GM12873 (cell line): ENCODE results near the gene NAPB.

ENCODE experiments used
- CTCF ChIP-seq: IDR thresholded peaks from 2 replicates; pipeline ENCODE4 v1.5.1; 2012; ENCODE audit warnings: low read depth, mild to moderate bottlenecking, moderate library complexity, low read length, control low read depth; ENCODE audit not compliant: insufficient read depth; ENCODE audit errors: missing control alignments

NAPB gene

DNA sequence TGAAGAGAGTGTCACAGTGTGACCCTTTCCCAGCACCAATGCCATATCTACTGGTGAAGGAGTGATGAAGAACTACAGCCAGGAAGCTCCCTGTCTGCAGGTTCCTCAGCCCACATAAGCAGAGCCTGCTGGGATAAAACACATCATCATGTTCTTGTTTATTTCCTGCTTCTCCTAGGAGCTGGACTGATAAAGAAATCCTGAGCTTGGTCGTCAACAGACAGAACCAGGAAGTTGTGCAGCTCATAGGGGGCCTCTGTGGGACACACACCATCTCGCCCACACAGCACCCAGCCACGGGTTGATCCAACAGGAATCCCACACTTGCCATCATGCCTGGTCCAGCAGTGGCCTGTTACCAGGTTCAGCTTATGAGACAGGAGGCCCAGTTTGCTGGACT is 15.4 kb upstream of the NAPB start:
- no peak for TF ChIP-seq CTCF

- no peak for TF ChIP-seq CTCF
Observed at GRCh38 chr20:23435626-23436539, 14.6 kb upstream of the NAPB start.

DNA sequence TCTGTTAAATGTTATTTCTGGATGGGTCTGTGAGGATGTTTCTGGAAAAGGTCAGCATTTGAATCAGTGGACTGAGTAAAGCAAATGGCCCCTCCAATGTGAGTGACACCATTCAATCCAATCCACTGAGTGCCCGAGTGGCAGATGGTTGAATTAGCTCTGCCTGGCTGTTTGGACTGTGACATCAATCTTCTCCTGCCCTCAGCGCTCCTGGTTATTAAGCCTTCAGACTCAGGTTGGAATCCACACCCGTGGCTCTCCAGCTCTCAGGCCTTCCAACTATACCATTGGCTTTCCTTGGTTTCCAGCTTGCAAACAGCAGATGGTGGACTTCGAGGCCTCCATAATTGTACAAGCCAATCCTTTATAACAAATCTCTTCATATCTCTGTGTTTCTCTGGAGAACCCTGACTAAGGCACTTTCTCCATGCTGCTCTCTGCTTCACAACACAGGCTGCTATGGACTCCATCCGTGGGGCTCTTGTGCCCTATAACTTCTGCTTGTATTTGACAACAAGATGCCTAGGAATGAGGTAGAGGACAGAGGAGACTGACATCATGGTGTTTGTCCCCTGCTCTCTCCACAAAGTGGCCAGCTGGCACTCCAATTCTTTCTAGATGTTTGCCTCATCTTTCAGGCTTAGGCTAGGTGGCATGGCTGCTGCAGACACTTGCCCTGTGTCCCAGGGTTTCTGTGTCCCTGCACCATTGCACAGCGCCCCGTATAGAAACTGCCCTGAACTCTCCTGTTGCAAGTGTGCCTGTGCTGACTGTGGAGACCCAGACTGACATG is 13.4 kb upstream of the NAPB start:
- no peak for TF ChIP-seq CTCF

DNA sequence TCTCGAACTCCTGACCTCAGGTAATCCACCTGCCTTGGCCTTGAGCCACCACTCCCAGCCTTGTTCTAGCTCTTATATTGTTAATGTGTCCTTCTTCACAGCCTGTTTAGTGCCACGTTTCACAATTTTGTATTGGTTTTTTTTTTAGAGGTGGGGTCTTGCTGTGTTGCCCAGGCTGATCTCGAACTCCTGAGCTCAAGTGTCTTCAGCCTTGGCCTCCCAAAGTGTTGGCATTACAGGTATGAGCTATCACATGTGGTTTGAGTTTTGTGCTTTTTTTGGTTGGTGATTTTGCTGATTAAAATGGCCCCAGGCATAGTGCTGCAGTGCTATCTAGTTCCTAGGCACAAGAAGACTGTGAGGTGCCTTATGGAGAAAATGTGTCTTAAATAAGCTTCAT is 12.3 kb upstream of the NAPB start:
- no peak for TF ChIP-seq CTCF

DNA sequence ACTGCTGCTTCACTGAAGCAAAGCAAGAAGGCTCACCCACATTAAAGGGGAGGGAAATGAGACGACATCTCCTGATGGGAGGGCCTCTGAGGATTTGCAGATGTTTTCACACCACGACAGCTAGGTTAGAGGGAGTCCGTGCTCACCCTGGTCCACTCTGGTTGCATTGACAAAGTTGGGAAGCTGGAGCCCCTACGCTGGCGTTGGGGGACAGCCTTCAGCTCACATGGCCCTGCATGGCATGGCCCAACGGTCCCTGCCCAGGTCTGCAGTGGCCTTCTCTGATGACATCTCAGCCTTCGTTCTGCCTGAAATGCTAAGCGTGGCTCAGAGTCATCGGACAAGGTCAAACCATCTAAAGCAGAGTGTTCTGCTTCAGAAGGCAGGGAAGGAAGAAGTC is 3.8 kb upstream of the NAPB start:
- TF ChIP-seq CTCF: no peak

DNA sequence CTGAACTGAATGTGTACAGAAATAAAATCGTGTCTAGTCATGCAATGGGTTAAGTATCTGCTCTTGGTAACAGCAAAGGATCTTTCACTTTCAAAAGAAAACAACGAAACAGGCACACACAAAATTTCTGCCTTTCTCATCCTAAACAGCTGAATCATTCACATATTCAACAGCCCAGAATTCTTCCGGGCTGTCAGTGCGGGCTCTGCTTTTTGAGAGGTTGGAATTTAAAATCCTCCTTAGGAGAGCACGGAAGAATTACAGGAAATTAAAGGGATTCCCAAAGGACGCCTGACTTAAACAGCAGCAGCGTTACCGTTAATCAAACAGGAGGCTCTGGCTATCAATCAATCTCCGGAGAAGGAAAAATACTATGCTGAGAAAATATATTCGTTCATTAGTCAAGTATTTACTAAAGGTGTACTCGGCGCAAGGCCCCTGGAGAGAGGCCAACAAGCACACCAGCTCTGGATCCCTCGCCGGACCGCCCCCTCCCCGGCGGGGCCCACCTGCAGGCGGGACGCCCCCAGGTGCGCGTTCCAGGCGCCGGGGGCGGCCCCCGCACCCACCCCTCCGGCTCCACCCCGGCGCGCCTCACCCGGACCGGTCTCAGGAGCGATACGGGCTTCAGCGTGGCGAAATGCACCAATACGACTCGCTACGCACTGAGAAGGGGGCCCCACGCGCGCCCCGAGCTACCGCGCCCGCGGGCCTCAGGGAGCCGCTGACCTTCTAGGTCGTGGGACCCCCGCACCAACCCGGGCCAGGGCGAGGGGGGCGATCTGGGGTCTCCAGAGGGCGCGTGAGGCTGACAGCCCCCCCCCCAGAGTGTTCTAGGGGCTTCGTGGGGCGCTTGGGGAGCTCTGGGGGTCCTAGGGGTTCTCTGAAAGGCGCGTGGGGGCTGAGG is 1.0 kb downstream of the NAPB start:
- no peak for TF ChIP-seq CTCF
